DLD1 (cell line): ENCODE measurements around the gene LRRC49.
"Not testable (repeated sequence)": the region's sequence is repeated elsewhere in the genome, so short reads cannot be mapped to it uniquely, and the experiment has no call there.

Experiments
- in situ Hi-C: cut with HindIII; loops from 2 replicates; pipeline ENCODE4 v1.10.0; 2017; ENCODE audit warnings: low sequenced_read_pairs

LRRC49 gene

GRCh38 chr15:70922119-70922518, 29.5 kb downstream of the LRRC49 start:
- in situ Hi-C loops, result no loop called here

GRCh38 chr15:70923311-70924080, 30.9 kb downstream of the LRRC49 start:
- in situ Hi-C loops, result no loop called here

- in situ Hi-C loops, result not testable (repeated sequence)
These were observed 34.3 kb downstream of the LRRC49 start for GRCh38 chr15:70926914-70927313.

GRCh38 chr15:70931821-70932220, 39.2 kb downstream of the LRRC49 start:
- in situ Hi-C loops, result no loop called here

GRCh38 chr15:70932397-70932796, 39.8 kb downstream of the LRRC49 start:
- in situ Hi-C loops, result no loop called here

GRCh38 chr15:70933411-70933810, 40.8 kb downstream of the LRRC49 start:
- in situ Hi-C loops, result no loop called here

GRCh38 chr15:70935631-70936030, 43.0 kb downstream of the LRRC49 start:
- in situ Hi-C loops, result no loop called here

- in situ Hi-C loops, result no loop called here
These were observed 43.7 kb downstream of the LRRC49 start for GRCh38 chr15:70936326-70936725.

GRCh38 chr15:70943285-70943684, 50.7 kb downstream of the LRRC49 start:
- in situ Hi-C loops, result not testable (repeated sequence)

GRCh38 chr15:70947351-70948335, 55.0 kb downstream of the LRRC49 start:
- in situ Hi-C loops, result no loop called here

GRCh38 chr15:70950953-70951352, 58.3 kb downstream of the LRRC49 start:
- in situ Hi-C loops, result no loop called here

- in situ Hi-C loops, result no loop called here
These were observed 61.5 kb downstream of the LRRC49 start for GRCh38 chr15:70954171-70954570.

- in situ Hi-C loops, result no loop called here
These were observed 62.1 kb downstream of the LRRC49 start for GRCh38 chr15:70954733-70955132.

GRCh38 chr15:70955151-70955550, 62.5 kb downstream of the LRRC49 start:
- in situ Hi-C loops, result no loop called here

GRCh38 chr15:70956201-70956995, 63.8 kb downstream of the LRRC49 start:
- in situ Hi-C loops, result no loop called here

GRCh38 chr15:70962084-70962483, 69.5 kb downstream of the LRRC49 start:
- in situ Hi-C loops, result no loop called here

- in situ Hi-C loops, result no loop called here
These were observed 70.6 kb downstream of the LRRC49 start for GRCh38 chr15:70963199-70963598.

GRCh38 chr15:70964058-70964457, 71.4 kb downstream of the LRRC49 start:
- in situ Hi-C loops, result no loop called here

GRCh38 chr15:70964686-70965085, 72.1 kb downstream of the LRRC49 start:
- in situ Hi-C loops, result no loop called here

GRCh38 chr15:70967646-70968045, 75.0 kb downstream of the LRRC49 start:
- in situ Hi-C loops, result no loop called here
